NT2/D1 (cell line): ENCODE results near the gene MYO3B.

Experiments used
- YY1 ChIP-seq: IDR thresholded peaks from 2 replicates; pipeline ENCODE4 v1.6.1; 2011; ENCODE audit not compliant: insufficient read length, insufficient read depth
- ZNF274 ChIP-seq: IDR thresholded peaks from 2 replicates; pipeline ENCODE4 v1.6.1; 2011; ENCODE audit warnings: mild to moderate bottlenecking, low read depth, low read length

- TF ChIP-seq YY1 (no peak), ZNF274 (no peak)
Observed at GRCh38 chr2:170500770-170501169, 322.8 kb downstream of the MYO3B start.
